Measurements from ENCODE around the gene PES1. TPM values are rescaled to one million over a fixed set of nuclear protein-coding genes. Genes with fewer than 3 reads are reported as not detected.

The PES1 gene
- total and polyA plus RNA-seq, 2 of the 13 experiments (the other 11 are each of a cell fraction or from before 2014, with no cell fraction given), result 65.1 to 94.7 TPM

GRCh38 chr22:30606455-30607299, 15.0 kb upstream of the PES1 start, which contains the start of gene TCN2 (continued):
- TF ChIP-seq, protein P1, sequence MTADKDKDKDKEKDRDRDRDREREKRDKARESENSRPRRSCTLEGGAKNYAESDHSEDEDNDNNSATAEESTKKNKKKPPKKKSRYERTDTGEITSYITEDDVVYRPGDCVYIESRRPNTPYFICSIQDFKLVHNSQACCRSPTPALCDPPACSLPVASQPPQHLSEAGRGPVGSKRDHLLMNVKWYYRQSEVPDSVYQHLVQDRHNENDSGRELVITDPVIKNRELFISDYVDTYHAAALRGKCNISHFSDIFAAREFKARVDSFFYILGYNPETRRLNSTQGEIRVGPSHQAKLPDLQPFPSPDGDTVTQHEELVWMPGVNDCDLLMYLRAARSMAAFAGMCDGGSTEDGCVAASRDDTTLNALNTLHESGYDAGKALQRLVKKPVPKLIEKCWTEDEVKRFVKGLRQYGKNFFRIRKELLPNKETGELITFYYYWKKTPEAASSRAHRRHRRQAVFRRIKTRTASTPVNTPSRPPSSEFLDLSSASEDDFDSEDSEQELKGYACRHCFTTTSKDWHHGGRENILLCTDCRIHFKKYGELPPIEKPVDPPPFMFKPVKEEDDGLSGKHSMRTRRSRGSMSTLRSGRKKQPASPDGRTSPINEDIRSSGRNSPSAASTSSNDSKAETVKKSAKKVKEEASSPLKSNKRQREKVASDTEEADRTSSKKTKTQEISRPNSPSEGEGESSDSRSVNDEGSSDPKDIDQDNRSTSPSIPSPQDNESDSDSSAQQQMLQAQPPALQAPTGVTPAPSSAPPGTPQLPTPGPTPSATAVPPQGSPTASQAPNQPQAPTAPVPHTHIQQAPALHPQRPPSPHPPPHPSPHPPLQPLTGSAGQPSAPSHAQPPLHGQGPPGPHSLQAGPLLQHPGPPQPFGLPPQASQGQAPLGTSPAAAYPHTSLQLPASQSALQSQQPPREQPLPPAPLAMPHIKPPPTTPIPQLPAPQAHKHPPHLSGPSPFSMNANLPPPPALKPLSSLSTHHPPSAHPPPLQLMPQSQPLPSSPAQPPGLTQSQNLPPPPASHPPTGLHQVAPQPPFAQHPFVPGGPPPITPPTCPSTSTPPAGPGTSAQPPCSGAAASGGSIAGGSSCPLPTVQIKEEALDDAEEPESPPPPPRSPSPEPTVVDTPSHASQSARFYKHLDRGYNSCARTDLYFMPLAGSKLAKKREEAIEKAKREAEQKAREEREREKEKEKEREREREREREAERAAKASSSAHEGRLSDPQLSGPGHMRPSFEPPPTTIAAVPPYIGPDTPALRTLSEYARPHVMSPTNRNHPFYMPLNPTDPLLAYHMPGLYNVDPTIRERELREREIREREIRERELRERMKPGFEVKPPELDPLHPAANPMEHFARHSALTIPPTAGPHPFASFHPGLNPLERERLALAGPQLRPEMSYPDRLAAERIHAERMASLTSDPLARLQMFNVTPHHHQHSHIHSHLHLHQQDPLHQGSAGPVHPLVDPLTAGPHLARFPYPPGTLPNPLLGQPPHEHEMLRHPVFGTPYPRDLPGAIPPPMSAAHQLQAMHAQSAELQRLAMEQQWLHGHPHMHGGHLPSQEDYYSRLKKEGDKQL (CRISPR knock-in tag; IDR thresholded peaks at IDR 0.05; ENCODE audit: low read depth), result no peak
- no peak for TF ChIP-seq ZNF790 (CRISPR knock-in tag; IDR thresholded peaks at IDR 0.05; ENCODE audit: borderline replicate concordance)
- no peak for TF ChIP-seq GATA4 (IDR thresholded peaks at IDR 0.05; ENCODE audit: borderline replicate concordance, low read depth)
- no peak for TF ChIP-seq ZNF124 (CRISPR knock-in tag; IDR thresholded peaks at IDR 0.05)
- TF ChIP-seq, protein P2, sequence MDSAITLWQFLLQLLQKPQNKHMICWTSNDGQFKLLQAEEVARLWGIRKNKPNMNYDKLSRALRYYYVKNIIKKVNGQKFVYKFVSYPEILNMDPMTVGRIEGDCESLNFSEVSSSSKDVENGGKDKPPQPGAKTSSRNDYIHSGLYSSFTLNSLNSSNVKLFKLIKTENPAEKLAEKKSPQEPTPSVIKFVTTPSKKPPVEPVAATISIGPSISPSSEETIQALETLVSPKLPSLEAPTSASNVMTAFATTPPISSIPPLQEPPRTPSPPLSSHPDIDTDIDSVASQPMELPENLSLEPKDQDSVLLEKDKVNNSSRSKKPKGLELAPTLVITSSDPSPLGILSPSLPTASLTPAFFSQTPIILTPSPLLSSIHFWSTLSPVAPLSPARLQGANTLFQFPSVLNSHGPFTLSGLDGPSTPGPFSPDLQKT (CRISPR knock-in tag; IDR thresholded peaks at IDR 0.05; ENCODE audit: borderline replicate concordance), result no peak
- TF ChIP-seq GFI1 (CRISPR knock-in tag; IDR thresholded peaks at IDR 0.05; ENCODE audit: borderline replicate concordance), result no peak
- no peak for TF ChIP-seq HCFC1 (IDR thresholded peaks at IDR 0.05; ENCODE audit: low read depth, low read length)
- no peak for TF ChIP-seq ZXDC (CRISPR knock-in tag; IDR thresholded peaks at IDR 0.05)
- no peak for TF ChIP-seq GTF2F1 (IDR thresholded peaks at IDR 0.05; ENCODE audit: low read length)
- TF ChIP-seq TBL1XR1 (IDR thresholded peaks at IDR 0.05; ENCODE audit: borderline replicate concordance, low read length, partially characterized antibody), result no peak
- TF ChIP-seq TFAP4 (IDR thresholded peaks at IDR 0.05; ENCODE audit: borderline replicate concordance, low read depth), result peak; percentile 91
- TF ChIP-seq ZNF687 (CRISPR knock-in tag; IDR thresholded peaks at IDR 0.05), result peak; percentile 59
- TF ChIP-seq HDAC2 (CRISPR knock-in tag; IDR thresholded peaks at IDR 0.05), result no peak
- TF ChIP-seq MEIS2 (CRISPR knock-in tag; IDR thresholded peaks at IDR 0.05), result 0 out of 2 replicates have a peak, but pooled peaks have one; percentile 24

Measured in HepG2 (cell line).